ENCODE results near the gene ATP2A2. TPM values are rescaled to one million over a fixed set of nuclear protein-coding genes. Genes with fewer than 3 reads are reported as not detected.

ATP2A2 gene
- total RNA-seq, 2 donors from 2014 or later: 52.7 to 61.6 TPM

DNA sequence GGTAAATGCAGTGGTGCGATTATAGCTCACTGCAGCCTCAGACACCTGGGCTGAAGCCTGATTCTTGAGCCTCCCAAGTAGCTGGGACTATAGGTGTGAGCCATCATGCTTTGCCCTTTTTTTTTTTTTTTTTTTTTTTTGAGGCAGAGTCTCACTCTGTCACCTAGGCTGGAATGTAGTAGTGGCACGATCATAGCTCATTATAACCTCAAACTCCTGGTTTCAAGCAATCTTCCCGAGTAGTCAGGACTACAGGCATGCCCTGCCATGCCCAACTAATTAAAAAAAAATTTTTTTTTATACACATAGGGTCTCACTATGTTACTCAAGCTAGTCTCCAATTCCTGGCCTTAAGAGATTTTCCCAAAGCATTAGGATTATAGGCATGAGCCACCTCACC, 6.9 kb downstream of the ATP2A2 start:
- DNase-seq: no peak
- H3K4me1 ChIP-seq: peaks cover 52% of the 10 kb centered on the region
- TF ChIP-seq POLR2A (IDR thresholded peaks at IDR 0.05): no peak
- TF ChIP-seq, protein P1, sequence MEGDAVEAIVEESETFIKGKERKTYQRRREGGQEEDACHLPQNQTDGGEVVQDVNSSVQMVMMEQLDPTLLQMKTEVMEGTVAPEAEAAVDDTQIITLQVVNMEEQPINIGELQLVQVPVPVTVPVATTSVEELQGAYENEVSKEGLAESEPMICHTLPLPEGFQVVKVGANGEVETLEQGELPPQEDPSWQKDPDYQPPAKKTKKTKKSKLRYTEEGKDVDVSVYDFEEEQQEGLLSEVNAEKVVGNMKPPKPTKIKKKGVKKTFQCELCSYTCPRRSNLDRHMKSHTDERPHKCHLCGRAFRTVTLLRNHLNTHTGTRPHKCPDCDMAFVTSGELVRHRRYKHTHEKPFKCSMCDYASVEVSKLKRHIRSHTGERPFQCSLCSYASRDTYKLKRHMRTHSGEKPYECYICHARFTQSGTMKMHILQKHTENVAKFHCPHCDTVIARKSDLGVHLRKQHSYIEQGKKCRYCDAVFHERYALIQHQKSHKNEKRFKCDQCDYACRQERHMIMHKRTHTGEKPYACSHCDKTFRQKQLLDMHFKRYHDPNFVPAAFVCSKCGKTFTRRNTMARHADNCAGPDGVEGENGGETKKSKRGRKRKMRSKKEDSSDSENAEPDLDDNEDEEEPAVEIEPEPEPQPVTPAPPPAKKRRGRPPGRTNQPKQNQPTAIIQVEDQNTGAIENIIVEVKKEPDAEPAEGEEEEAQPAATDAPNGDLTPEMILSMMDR (IDR thresholded peaks at IDR 0.05): no peak
- no peaks in the 10 kb centered on the region for H3K27me3 ChIP-seq
- no peak overlapping the region for H3K4me3 ChIP-seq
- ATAC-seq: no peak
- H3K9me3 ChIP-seq: no peaks in the 10 kb centered on the region
- WGBS, 2 donors: 78 to 86% methylated on average over 3 of the region's 3 CpGs
- intact Hi-C loops (cut with DNase I): no loop called here
- peaks cover 4 to 11% of the 10 kb centered on the region in 2 donors for H3K36me3 ChIP-seq (replicated peaks in 1 of 2; ENCODE audit: insufficient read depth in 1 of 2, low read depth in 2 of 2)
- H3K27ac ChIP-seq: no peak overlapping the region

DNA sequence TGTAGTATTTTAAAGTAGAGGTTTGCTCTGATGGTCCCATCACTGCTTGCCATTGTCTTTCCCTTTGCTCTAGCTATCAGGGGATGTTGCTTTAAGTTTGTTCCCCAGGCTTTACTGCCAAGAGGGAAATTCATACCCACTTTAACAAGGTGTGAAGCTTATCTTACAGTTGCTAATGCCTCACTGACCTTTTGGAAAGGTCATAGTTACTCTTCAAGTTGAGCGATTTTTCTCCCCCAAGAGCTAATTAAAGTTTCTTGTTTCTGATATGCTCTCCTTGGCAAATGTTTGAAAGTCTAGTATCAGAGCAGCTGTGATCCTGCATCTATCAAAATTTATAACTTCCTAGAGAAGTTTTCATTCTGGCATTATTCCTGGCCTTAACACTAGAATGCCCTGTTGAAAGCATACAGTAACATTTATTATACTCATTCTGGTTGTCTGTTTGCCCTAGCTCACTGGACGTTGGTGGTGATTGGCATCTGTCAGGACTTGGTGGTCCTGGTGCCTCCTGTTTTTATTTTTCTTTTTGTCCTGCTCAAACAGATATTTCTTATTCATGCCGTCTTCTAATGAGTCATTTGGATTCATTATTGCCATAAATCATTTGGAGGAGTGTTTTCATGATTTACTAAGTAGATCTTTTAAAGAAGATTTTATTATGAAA, 8.1 kb downstream of the ATP2A2 start:
- intact Hi-C loops (cut with DNase I): no loop called here
- ATAC-seq (peak; percentile 15), DNase-seq (no peak)
- Histone ChIP-seq H3K4me3 (no peak overlapping the region), H3K4me1 (peaks cover 40% of the 10 kb centered on the region), H3K27me3 (no peaks in the 10 kb centered on the region), H3K9me3 (no peaks in the 10 kb centered on the region), H3K36me3 (replicated peaks in 1 of 2; ENCODE audit: insufficient read depth in 1 of 2, low read depth in 2 of 2) (peaks cover 4 to 11% of the 10 kb centered on the region in 2 donors), H3K27ac (peak overlapping the region in 2 of 4 donors; percentile 16 to 53)
- TF ChIP-seq, protein P1 (IDR thresholded peaks at IDR 0.05): no peak
- TF ChIP-seq POLR2A (IDR thresholded peaks at IDR 0.05): no peak
- WGBS, 2 donors: 20 to 22% methylated on average over 3 of the region's 3 CpGs

DNA sequence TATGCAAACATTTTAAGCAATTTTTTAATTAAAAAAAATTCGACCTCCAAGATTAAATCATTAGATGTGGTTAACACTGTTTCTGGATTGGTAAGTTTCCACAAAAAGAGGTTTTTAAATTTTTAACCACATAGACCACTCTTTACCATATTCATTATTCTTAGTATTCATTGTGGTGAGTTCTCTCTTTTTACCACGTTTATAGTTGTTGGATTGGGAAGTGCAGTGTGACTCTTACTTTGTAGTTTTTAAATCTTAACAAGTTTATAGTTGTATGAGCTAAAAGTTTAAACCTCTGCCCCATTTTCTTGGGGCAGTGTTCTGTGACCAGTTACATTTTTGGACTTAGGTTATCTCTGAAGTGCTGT, 8.6 kb downstream of the ATP2A2 start:
- WGBS, 2 donors: 25 to 26% methylated on average over 2 of the region's 2 CpGs
- TF ChIP-seq, protein P1 (IDR thresholded peaks at IDR 0.05): no peak
- TF ChIP-seq POLR2A (IDR thresholded peaks at IDR 0.05): no peak
- Histone ChIP-seq H3K9me3 (no peaks in the 10 kb centered on the region), H3K36me3 (replicated peaks in 1 of 2; ENCODE audit: insufficient read depth in 1 of 2, low read depth in 2 of 2) (peaks cover 4 to 11% of the 10 kb centered on the region in 2 donors), H3K27ac (no peak overlapping the region), H3K27me3 (no peaks in the 10 kb centered on the region), H3K4me3 (no peak overlapping the region), H3K4me1 (peaks cover 37% of the 10 kb centered on the region)
- intact Hi-C loops (cut with DNase I): no loop called here
- no peak for ATAC-seq
- DNase-seq: no peak

DNA sequence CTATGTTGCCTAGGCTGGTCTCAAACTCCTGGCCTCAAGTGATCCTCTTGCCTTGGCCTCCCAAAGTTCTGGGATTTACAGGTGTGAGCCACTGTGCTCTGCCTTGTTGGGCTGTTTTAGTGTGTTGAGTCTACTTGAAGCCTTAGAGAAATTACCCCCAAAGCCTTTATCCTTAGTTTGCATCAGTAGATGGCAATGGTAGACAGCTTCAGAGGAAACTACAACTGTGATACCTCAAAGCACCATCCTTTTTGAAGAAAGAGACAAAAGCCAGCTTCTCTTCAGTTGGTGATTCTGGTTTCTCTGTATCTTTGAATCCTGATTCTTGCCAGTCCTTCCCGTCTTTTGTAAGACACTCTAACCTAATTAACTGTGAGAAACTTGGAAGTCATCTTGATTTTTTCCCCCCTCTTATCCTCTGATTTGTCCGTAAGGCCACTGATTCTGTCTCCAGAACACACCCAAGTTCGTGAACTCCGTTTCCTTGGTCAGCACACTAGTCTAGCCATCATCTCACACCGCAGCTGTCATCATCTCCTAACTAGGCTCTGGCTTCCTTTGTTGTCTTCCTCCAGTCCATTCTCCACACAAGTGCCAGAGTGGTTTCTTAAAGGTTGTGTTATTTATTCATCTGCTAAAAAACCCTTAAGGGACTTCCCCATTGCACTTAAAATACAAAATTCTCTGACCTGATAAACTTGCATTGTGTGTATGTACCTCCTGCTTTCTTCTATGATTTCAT, 20.2 kb downstream of the ATP2A2 start:
- H3K4me1 ChIP-seq: peaks cover 25% of the 10 kb centered on the region
- ATAC-seq: no peak
- DNase-seq: no peak
- H3K27me3 ChIP-seq: no peaks in the 10 kb centered on the region
- H3K9me3 ChIP-seq: no peaks in the 10 kb centered on the region
- intact Hi-C loops (cut with DNase I): no loop called here
- TF ChIP-seq, protein P1 (IDR thresholded peaks at IDR 0.05): no peak
- TF ChIP-seq POLR2A (IDR thresholded peaks at IDR 0.05): no peak
- no peak overlapping the region for H3K27ac ChIP-seq
- peaks cover 0 to 14% of the 10 kb centered on the region in 2 donors for H3K36me3 ChIP-seq (replicated peaks in 1 of 2; ENCODE audit: insufficient read depth in 1 of 2, low read depth in 2 of 2)
- H3K4me3 ChIP-seq: no peak overlapping the region
- WGBS, 2 donors: 68 to 78% methylated on average over 5 of the region's 5 CpGs

All from body of pancreas (tissue), 4 donors.